Measurements from ENCODE around the gene TFAP2C.
"Not testable (repeated sequence)": the region's sequence is repeated elsewhere in the genome, so short reads cannot be mapped to it uniquely, and the experiment has no call there.

The TFAP2C gene

GRCh38 chr20:56657879-56658278 lies 28.8 kb downstream of the TFAP2C start:
- no peak for DNase-seq

GRCh38 chr20:56658341-56658947 lies 29.3 kb downstream of the TFAP2C start:
- DNase-seq, result not testable (repeated sequence)

- no peak for DNase-seq
Observed at GRCh38 chr20:56663660-56664059, 34.6 kb downstream of the TFAP2C start.

GRCh38 chr20:56664796-56665195 lies 35.7 kb downstream of the TFAP2C start:
- no peak for DNase-seq

GRCh38 chr20:56665806-56666205 lies 36.7 kb downstream of the TFAP2C start:
- DNase-seq, result no peak

- no peak for DNase-seq
Observed at GRCh38 chr20:56673450-56673849, 44.3 kb downstream of the TFAP2C start.

GRCh38 chr20:56676001-56676400 lies 46.9 kb downstream of the TFAP2C start:
- DNase-seq, result no peak

- no peak for DNase-seq
Observed at GRCh38 chr20:56676679-56677078, 47.6 kb downstream of the TFAP2C start.

GRCh38 chr20:56683077-56683865 lies 54.2 kb downstream of the TFAP2C start:
- DNase-seq, result no peak

GRCh38 chr20:56685879-56686278 lies 56.8 kb downstream of the TFAP2C start:
- DNase-seq, result no peak

- no peak for DNase-seq
Observed at GRCh38 chr20:56687061-56687460, 58.0 kb downstream of the TFAP2C start.

GRCh38 chr20:56688106-56688505 lies 59.0 kb downstream of the TFAP2C start:
- DNase-seq, result no peak

Measured in activated CD4-positive, alpha-beta T cell treated with anti-CD3 and anti-CD28 coated beads, Interleukin-2, amount 50 U/mL, for 16 hours (primary cell).